IPS DF 4.7 (cell line): ENCODE measurements around the gene CEBPZ.

ENCODE experiments used
- DNase-seq: peaks from one replicate; pipeline ENCODE4 v3.0.0-alpha.2; 2013; ENCODE audit warnings: low spot score; ENCODE audit errors: extremely low read depth

Gene CEBPZ

DNA sequence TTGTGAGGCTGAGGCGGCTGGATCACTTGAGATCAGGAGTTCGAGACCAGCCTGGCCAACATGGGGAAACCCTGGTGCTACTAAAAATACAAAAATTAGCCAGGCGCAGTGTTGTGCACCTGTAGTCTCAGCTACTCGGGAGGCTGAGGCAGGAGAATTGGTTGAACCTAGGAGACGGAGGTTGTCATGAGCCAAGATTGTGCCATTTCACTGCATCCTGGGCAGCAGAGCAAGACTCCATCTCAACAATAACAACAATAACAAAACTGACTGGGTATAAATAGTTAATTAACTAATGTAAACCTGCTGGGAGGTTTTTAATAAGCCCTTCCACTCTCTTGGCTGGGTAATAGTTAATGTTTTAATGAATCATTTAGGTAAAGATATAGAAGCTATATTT is 50.8 kb downstream of the CEBPZ start:
- DNase-seq = no peak

DNA sequence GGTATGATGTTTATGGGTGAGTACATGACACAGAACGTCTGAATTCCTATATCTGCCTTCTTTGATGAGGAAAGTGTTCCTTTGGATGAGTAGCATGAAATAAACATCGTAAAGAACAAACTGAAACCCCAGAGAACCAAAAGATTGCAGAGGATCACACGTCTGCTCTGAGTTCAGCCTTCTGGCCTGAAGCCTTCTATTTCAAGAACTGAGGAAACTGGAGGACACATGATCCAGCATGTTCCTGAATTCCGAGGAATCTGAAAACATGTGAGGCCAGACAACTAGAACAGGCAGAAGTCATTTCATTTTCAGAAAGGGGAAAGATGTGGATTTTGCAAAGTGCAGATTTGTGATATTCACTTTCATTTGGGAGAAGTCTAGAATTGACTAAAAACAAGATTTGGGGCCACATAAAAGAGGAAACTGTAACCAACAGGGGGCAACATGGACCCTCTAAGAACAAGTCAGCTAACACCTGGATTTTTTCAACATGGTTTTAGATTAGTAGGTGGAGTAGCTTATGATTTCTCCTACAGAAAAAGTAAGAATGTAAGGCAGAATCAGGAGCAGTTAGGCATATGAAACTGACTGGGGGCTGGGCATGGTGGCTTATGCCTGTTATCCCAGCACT is 51.3 kb downstream of the CEBPZ start:
- DNase-seq = no peak

DNA sequence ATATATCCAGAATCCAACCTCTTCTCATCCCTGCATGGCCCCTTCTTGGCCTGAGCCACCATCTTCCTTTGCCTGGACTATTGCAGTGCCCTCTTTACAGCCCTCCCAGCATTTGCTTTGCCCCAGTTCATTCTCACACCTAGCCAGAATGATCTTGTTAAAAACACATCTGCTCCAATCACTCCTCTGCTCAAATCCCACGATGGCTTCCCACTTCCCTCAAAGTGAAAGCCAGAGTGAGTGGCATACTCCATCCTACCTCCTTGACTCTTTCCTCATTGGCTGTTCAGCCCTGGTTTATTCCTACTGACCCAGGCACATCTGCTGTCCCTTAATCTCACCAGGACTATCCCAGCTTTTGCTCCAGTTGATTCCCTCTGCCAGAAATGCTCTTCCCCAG is 57.7 kb downstream of the CEBPZ start:
- DNase-seq = no peak

DNA sequence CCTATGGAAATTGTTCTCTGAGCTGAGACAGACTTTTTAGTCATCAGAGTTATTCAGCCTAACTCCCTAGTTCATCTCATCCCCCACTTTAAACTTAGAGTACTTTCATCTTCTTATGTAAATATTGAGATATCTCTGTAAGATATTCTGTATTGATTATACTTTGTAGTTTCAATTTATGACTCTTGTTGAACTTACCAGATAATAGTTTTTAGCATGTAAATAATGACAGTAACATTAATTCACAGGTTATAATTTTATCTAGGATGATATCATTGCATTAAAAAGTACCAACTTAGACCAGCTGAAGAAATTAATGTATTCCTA is 59.8 kb downstream of the CEBPZ start:
- DNase-seq = no peak

DNA sequence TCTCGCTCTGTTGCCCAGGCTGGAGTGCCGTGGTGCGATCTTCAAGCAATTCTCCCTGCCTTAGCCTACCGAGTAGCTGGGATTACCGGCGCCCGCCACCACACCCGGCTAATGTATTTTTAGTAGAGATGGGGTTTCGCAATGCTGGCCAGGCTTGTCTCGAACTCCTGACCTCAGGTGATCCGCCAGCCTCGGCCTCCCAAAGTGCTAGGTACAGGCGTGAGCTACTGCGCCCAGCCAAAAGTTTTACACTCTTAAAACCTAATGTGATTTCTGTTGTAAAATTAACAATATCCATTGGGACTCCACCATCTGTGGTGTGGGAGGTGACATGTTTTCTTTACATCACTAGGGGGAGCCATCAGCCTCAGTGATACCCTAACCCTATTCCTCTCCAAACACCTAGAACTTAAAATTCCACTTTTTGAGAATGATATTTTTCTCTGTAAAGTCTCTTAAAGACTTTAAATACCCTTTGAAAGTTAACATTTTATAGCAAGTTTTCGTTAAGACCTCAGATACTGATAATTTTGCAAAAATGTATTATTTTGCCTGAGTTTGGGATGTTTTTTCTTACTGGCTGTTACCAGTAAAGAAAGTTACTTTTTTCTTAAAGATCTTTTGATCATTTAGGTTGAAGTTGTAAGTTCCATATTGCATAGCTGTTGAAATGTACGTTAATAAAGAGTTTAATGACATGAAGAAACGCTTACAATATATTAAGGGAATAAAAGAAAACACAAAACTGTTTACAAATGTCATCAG is 63.0 kb downstream of the CEBPZ start:
- no peak for DNase-seq

DNA sequence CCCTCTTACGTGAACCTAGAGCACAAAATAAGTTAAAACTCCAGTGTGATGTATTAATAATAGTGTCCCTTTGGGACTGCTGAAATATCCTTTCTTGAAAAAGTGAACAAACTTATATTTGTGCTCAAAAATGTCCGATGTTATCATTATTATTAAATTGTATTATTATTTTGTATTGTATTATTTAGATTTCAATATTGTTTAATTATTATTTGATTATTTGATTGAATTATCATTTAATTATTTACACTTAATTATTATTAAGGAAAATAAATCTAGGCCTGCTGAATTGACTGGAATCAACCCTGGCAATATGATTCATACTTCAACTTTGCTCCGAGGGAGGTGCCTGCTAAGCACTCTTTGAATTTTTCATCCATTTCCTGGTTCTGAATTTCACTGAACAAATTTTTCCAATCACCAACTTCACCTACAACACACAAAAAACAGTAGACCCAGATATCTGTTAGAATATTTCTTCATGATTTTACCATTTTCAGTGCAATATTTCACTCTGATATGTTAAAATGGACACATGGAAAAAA is 63.7 kb downstream of the CEBPZ start:
- no peak for DNase-seq

DNA sequence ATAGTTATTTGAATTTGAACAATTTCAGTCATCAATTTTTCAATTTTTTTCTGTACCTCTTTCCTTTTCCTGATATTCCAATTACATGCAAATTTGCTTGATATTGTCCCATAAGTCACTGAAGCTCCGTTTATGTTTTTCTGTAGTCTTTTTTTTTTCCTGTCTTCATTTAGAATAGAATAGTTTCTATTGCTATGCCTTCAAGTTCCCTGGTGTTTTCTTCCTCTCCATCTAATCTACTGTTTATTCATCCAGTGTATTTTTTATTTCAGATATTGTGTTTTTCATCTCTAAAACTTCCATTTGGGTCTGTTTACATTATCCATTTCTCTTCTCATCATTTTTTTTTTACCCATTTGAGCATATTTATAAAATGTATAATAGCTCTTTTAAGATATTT is 66.6 kb downstream of the CEBPZ start:
- DNase-seq = no peak

DNA sequence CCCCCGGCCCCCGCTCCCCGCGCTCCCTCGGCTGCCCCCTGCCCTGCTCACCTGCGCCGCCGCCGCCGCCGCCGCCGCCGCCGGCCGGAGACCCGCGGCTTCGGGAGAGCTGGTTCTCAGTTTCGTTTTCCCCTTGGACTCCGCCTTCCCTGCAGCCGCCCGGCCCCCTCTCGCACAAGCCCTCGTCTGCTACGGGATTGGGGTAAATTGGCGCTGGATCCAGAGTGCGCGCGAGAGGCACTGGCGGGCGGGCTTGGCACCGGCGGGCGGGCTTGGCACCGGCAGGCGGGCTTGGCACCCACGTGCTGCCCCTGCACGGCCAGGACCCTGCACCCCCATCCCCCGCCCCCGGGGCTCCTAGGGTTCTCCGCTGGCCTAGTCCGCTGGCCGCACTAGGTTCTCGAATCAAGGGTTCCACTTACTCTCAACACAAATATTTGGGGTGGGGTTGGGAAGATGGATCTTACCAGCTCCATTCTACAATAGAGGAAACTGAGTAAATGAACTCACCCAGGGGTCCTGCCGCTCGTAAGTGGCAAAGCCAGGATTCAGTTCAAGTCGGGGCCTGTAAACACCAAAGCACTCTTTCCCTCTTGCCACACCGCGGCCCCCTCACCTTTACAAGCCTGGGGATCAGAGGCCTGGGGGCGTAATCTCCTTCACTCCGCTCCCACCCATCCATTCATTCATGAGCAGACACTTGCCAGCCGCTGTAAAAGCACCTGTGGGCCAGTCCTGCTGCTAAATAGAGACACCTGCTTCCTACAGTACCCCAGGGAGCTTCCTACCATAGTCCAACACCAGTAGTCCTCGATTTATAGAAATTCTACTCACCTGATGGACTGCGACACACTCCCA is 74.3 kb downstream of the CEBPZ start, which contains the start of gene EIF2AK2:
TSS of gene EIF2AK2 (minus strand) at position 124 of the 858 bp plus-strand sequence. CDS start 9,174 bp downstream, outside the sequence.
- DNase-seq = no peak

DNA sequence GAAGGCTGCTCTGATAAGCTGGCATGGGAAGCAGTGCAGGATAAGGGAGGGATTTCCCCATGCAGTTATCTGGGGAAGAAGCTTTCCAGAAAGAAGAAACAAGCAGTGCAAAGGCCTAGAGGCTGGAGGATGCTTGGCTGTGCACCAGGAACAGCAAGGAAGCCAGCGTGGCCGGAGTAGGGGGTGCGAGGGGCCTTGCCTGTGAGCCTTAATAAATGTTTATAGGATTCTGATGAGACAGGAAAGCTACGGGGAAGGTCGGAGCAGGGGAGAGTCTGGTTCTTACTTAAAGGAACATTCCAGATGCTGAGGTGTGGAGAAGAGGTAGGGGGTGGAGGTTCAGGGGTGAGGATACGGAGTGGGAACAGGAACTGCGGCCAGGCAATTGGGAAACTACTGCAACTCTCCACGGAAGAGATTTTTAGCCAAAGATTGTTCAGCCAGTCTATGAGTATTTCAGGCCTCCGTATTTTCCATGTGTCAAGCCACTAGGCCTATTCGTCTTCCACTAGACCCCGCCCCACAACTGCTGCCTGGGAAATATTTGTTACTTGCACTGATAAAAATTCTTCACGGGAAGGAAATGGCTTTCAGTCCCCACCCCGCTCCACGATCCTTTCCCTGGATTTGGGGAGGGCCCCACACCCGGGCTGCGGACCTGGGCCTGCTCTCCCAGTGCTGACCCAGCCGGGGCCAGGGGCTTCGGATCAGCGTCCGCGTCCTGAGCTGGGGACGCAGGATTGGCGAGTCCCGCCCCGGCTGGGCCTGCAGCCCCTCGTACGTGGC is 75.1 kb downstream of the CEBPZ start:
- no peak for DNase-seq

DNA sequence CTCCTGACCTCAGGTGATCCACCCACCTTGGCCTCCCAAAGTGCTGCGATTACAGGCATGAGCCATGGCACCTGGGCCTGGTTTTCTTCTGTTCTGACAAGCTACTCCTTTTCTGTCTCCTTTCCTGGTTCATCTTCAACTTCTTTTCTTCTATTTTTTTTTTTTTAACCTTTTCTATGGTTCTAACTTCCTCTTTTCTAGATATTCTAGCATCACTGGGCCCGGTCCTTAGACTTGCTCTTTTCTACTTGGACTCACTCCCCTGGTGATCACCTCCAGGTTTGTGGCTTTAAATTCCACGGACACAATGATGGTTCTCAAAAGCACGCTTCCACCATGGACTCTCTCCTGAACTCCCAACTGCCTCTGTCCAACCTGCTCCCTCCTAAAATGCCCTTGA is 76.6 kb downstream of the CEBPZ start:
- DNase-seq = no peak

DNA sequence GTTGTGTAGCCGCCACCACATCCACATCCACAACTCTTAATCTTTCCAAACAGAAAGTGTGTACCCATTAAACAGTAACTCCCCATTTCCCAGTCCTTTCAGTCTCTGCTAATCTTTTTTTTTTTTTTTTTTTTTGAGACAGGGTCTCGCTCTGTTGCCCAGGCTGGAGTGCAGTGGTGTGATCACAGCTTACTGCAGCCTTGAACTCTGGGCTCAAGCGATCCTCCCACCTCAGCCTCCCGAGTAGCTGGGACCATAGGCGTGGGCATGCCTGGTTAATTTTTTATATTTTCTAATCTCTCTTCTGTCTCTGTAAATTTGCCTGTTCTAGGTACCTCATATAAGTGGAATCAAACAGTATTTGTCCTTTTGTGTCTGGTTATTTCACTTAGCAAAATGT is 78.2 kb downstream of the CEBPZ start:
- no peak for DNase-seq
